Psoas muscle (tissue), 8 donors: ENCODE results near the gene GALNT13. TPM values are rescaled to one million over a fixed set of nuclear protein-coding genes. Genes with fewer than 3 reads are reported as not detected.

Experiments used
- ATAC-seq, 4 donors: fragments of 200-7000 bp; cut with Tn5 transposase; one replicate each; pipeline ENCODE4 v1.9.1; 2020; ENCODE audit warnings: moderate library complexity in 3 of 4, mild to moderate bottlenecking in 2 of 4
- DNase-seq, 2 donors: peaks; one replicate each; pipeline ENCODE4 v3.0.0-alpha.2; 2020
- H3K27ac ChIP-seq: fragments of 200-600 bp; one replicate; pipeline ENCODE4 v1.8.0; 2022
- H3K27me3 ChIP-seq, 3 donors: fragments of 200-600 bp in 1 of 3; one replicate each; pipeline versions ENCODE4 v1.6.1 to v1.8.0; 2013 to 2022; ENCODE audit warnings: low read length in 2 of 3, mild to moderate bottlenecking in 2 of 3, moderate library complexity in 1 of 3; ENCODE audit not compliant: insufficient read depth in 3 of 3
- H3K36me3 ChIP-seq, 2 donors: fragments of 200-600 bp in 1 of 2; one replicate each; pipeline versions ENCODE4 v1.6.1 to v1.8.0; 2013 to 2022; ENCODE audit warnings: low read depth in 1 of 2, mild to moderate bottlenecking in 1 of 2, moderate library complexity in 1 of 2; ENCODE audit not compliant: insufficient read depth in 1 of 2
- H3K4me1 ChIP-seq: fragments of 200-600 bp; one replicate; pipeline ENCODE4 v1.8.0; 2022
- H3K4me3 ChIP-seq: fragments of 200-600 bp; one replicate; pipeline ENCODE4 v1.8.0; 2022; ENCODE audit warnings: mild to moderate bottlenecking
- H3K9me3 ChIP-seq: fragments of 200-600 bp; one replicate; pipeline ENCODE4 v1.8.0; 2022
- CTCF ChIP-seq: fragments of 200-600 bp; IDR thresholded peaks from one replicate; pipeline ENCODE4 v1.8.0; 2022; ENCODE audit warnings: antibody characterized with exemption
- WGBS, 3 donors: extraction: QIAGEN DNeasy Blood & Tissue Kit; methylation state at CpG; one replicate each; pipeline versions ENCODE4 v1.1.6 to v1.1.7; 2013; 5-methylcytosine and 5-hydroxymethylcytosine counted together
- intact Hi-C, 2 donors: fragments of 100-400 bp; cut with DNase I; formaldehyde crosslinking; loops; one replicate each; pipeline versions ENCODE4 v1.11.0 to v1.14.2; 2022
- polyA plus RNA-seq, 3 donors: library from polyadenylated mRNA; stranded (reverse); fragments of 200-250 nt; gene quantifications; one replicate each; pipeline ENCODE4 v1.2.3, GENCODE V29; 2013
- total RNA-seq, 4 donors: library from RNA; stranded (reverse); fragmentation: NEBNext Ultra II Directional in 2 of 4; extraction: Animal tissue kit (Norgen Biotek cat#: 25700) in 2 of 4; gene quantifications; one replicate each; pipeline versions ENCODE4 v1.2.1 to v1.2.4, GENCODE V29; 2021 to 2023
- donor health status: healthy with polysubstance abuse.
- donor health status: DM: no; HTN: no; CAD: no; lungs with moderate emphysema.
- donor health status: Bipolar disorder and iron deficiency.
- donor health status: healthy.
- donor health status: DM: yes; HTN: yes; CAD: no.
- donor health status: DM: no; HTN: no; CAD: no.
- donor health status: DM: no; HTN: no; CAD: no.
- donor health status: DM: yes; HTN: yes; CAD: no.

GALNT13 gene
- total and polyA plus RNA-seq, 7 donors, result 0.06 TPM; not detected in 6

- Histone ChIP-seq H3K4me1 (no peaks in the 10 kb centered on the region), H3K36me3 (no peaks in the 10 kb centered on the region), H3K4me3 (no peak overlapping the region), H3K9me3 (peaks cover 6% of the 10 kb centered on the region), H3K27ac (no peak overlapping the region), H3K27me3 (no peaks in the 10 kb centered on the region)
- 74 to 77% (median 75%) methylated on average over 3 of the region's 3 CpGs for WGBS, 3 donors
- intact Hi-C loops, result no loop called here
- DNase-seq (no peak), ATAC-seq (no peak)
- TF ChIP-seq CTCF, result no peak
Observed at GRCh38 chr2:154029504-154029903, 157.8 kb downstream of the GALNT13 start.

- TF ChIP-seq CTCF, result no peak
- no peaks in the 10 kb centered on the region for H3K27me3 ChIP-seq
- no peak overlapping the region for H3K4me3 ChIP-seq
- DNase-seq (no peak), ATAC-seq (no peak)
- 74 to 87% (median 75%) methylated on average over 3 of the region's 3 CpGs for WGBS, 3 donors
- H3K9me3 ChIP-seq, result peaks cover 6% of the 10 kb centered on the region
- no peaks in the 10 kb centered on the region for H3K4me1 ChIP-seq
- H3K27ac ChIP-seq, result no peak overlapping the region
- no peaks in the 10 kb centered on the region for H3K36me3 ChIP-seq
- intact Hi-C loops, result no loop called here
Observed at GRCh38 chr2:154032220-154032619, 160.5 kb downstream of the GALNT13 start.

GRCh38 chr2:154046493-154046892, 174.8 kb downstream of the GALNT13 start:
- 64 to 86% (median 76%) methylated on average over 1 of the region's 1 CpG for WGBS, 3 donors
- H3K27me3 ChIP-seq, result no peaks in the 10 kb centered on the region
- H3K4me1 ChIP-seq, result no peaks in the 10 kb centered on the region

GRCh38 chr2:154048905-154049304, 177.2 kb downstream of the GALNT13 start:
- H3K4me3 ChIP-seq, result no peak overlapping the region
- no peaks in the 10 kb centered on the region for H3K4me1 ChIP-seq
- WGBS, 3 donors, result 90 to 95% (median 91%) methylated on average over 2 of the region's 2 CpGs
- no peak for TF ChIP-seq CTCF
- no peaks in the 10 kb centered on the region for H3K9me3 ChIP-seq
- H3K27ac ChIP-seq, result no peak overlapping the region
- ATAC-seq (no peak), DNase-seq (no peak)
- intact Hi-C loops, result no loop called here
- H3K27me3 ChIP-seq, result no peaks in the 10 kb centered on the region
- no peaks in the 10 kb centered on the region for H3K36me3 ChIP-seq

More at GRCh38 chr2:154046493-154046892, 174.8 kb downstream of the GALNT13 start:
- H3K9me3 ChIP-seq, result no peaks in the 10 kb centered on the region
- no peak overlapping the region for H3K4me3 ChIP-seq
- H3K36me3 ChIP-seq, result no peaks in the 10 kb centered on the region
- H3K27ac ChIP-seq, result no peak overlapping the region
- ATAC-seq, result no peak
- DNase-seq, result no peak
- no peak for TF ChIP-seq CTCF
- intact Hi-C loops, result no loop called here

- Histone ChIP-seq H3K9me3 (no peaks in the 10 kb centered on the region), H3K36me3 (no peaks in the 10 kb centered on the region), H3K27me3 (no peaks in the 10 kb centered on the region), H3K4me1 (no peaks in the 10 kb centered on the region), H3K4me3 (no peak overlapping the region), H3K27ac (no peak overlapping the region)
- no peak for DNase-seq
- no peak for ATAC-seq
- intact Hi-C loops, result no loop called here
- WGBS, 3 donors, result 13 to 34% (median 21%) methylated on average over 1 of the region's 1 CpG
- no peak for TF ChIP-seq CTCF
Observed at GRCh38 chr2:154049561-154049960, 177.8 kb downstream of the GALNT13 start.
